Measurements from ENCODE around the gene PGLYRP2.

GRCh38 chr19:15468675-15469512 is 10.4 kb downstream of the PGLYRP2 start:
- TF ChIP-seq POLR2AphosphoS5 (IDR thresholded peaks at IDR 0.05; ENCODE audit: low read depth, low read length) (no peak), POLR2A (IDR thresholded peaks at IDR 0.05; ENCODE audit: low read depth, low read length) (no peak)
